Measurements from ENCODE around the gene TMEM263. TPM values are rescaled to one million over a fixed set of nuclear protein-coding genes. Genes with fewer than 3 reads are reported as not detected.
"Not testable (repeated sequence)": the region's sequence is repeated elsewhere in the genome, so short reads cannot be mapped to it uniquely, and the experiment has no call there.

TMEM263 gene
- total RNA-seq, 1 donor from 2014 or later, result 26.1 TPM

DNA sequence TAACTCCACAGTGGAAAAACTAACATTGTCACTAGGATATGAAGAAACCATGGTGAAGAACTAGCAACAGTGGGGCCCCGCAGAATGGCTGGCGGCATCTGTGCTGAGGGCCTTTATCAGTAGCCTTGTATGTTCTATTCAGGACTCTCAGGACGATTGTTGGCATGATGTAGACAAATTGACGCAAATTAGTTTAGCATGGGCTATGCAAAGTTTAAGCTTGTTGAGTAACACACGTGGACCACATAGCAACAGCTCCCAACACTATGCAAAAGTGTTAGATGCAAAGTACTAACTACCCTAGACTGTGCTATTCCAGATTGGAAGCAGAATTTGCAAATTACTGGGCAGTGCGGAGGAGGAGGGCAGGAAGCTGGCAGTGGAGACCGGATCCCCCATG, 38.2 kb upstream of the TMEM263 start:
- H3K27ac Mint-ChIP-seq (ENCODE audit: unreplicated experiment), result no peak overlapping the region
- TF ChIP-seq, protein P1, sequence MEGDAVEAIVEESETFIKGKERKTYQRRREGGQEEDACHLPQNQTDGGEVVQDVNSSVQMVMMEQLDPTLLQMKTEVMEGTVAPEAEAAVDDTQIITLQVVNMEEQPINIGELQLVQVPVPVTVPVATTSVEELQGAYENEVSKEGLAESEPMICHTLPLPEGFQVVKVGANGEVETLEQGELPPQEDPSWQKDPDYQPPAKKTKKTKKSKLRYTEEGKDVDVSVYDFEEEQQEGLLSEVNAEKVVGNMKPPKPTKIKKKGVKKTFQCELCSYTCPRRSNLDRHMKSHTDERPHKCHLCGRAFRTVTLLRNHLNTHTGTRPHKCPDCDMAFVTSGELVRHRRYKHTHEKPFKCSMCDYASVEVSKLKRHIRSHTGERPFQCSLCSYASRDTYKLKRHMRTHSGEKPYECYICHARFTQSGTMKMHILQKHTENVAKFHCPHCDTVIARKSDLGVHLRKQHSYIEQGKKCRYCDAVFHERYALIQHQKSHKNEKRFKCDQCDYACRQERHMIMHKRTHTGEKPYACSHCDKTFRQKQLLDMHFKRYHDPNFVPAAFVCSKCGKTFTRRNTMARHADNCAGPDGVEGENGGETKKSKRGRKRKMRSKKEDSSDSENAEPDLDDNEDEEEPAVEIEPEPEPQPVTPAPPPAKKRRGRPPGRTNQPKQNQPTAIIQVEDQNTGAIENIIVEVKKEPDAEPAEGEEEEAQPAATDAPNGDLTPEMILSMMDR (IDR thresholded peaks at IDR 0.05; ENCODE audit: unreplicated experiment), result no peak
- DNase-seq (ENCODE audit: low spot score), result no peak
- no peaks in the 10 kb centered on the region for H3K9me3 Mint-ChIP-seq (ENCODE audit: unreplicated experiment)
- H3K4me1 Mint-ChIP-seq (ENCODE audit: unreplicated experiment), result peaks cover 11% of the 10 kb centered on the region
- H3K4me3 Mint-ChIP-seq (ENCODE audit: unreplicated experiment), result no peak overlapping the region
- peaks cover 6% of the 10 kb centered on the region for H3K27me3 Mint-ChIP-seq (ENCODE audit: unreplicated experiment)
- no peaks in the 10 kb centered on the region for H3K36me3 Mint-ChIP-seq (ENCODE audit: low read depth, unreplicated experiment)

GRCh38 chr12:106918746-106919145, 37.0 kb upstream of the TMEM263 start:
- H3K27me3 Mint-ChIP-seq (ENCODE audit: unreplicated experiment), result peaks cover 3% of the 10 kb centered on the region
- TF ChIP-seq, protein P1 (IDR thresholded peaks at IDR 0.05; ENCODE audit: unreplicated experiment), result no peak
- no peak overlapping the region for H3K4me3 Mint-ChIP-seq (ENCODE audit: unreplicated experiment)
- peak; percentile 39 for DNase-seq (ENCODE audit: low spot score)
- H3K9me3 Mint-ChIP-seq (ENCODE audit: unreplicated experiment), result no peaks in the 10 kb centered on the region
- peaks cover 11% of the 10 kb centered on the region for H3K4me1 Mint-ChIP-seq (ENCODE audit: unreplicated experiment)
- H3K27ac Mint-ChIP-seq (ENCODE audit: unreplicated experiment), result no peak overlapping the region
- no peaks in the 10 kb centered on the region for H3K36me3 Mint-ChIP-seq (ENCODE audit: low read depth, unreplicated experiment)

GRCh38 chr12:106919910-106920544, 35.7 kb upstream of the TMEM263 start:
- H3K4me3 Mint-ChIP-seq (ENCODE audit: unreplicated experiment), result no peak overlapping the region
- TF ChIP-seq, protein P1 (IDR thresholded peaks at IDR 0.05; ENCODE audit: unreplicated experiment), result peak; percentile 92
- peaks cover 3% of the 10 kb centered on the region for H3K27me3 Mint-ChIP-seq (ENCODE audit: unreplicated experiment)
- H3K9me3 Mint-ChIP-seq (ENCODE audit: unreplicated experiment), result no peaks in the 10 kb centered on the region
- peaks cover 11% of the 10 kb centered on the region for H3K4me1 Mint-ChIP-seq (ENCODE audit: unreplicated experiment)
- no peaks in the 10 kb centered on the region for H3K36me3 Mint-ChIP-seq (ENCODE audit: low read depth, unreplicated experiment)
- H3K27ac Mint-ChIP-seq (ENCODE audit: unreplicated experiment), result no peak overlapping the region
- peak; percentile 20 for DNase-seq (ENCODE audit: low spot score)

DNA sequence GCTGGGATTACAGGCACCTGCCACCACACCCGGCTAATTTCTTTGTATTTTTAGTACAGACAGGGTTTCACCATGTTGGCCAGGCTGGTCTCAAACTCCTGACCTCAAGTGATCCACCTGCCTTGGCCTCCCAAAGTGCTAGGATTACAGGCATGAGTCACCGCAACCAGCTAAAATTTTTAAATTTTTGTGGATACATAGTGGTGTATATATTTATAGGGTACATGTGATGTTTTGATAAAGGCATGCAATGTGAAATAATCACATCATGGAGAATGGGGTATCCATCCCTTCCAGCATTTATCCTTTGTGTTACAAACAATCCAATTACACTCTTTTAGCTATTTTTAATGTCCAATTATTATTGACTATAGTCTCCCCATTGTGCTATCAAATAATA, 33.7 kb upstream of the TMEM263 start:
- H3K27ac Mint-ChIP-seq (ENCODE audit: unreplicated experiment); H3K27me3 Mint-ChIP-seq (ENCODE audit: unreplicated experiment); H3K4me3 Mint-ChIP-seq (ENCODE audit: unreplicated experiment); H3K9me3 Mint-ChIP-seq (ENCODE audit: unreplicated experiment); H3K36me3 Mint-ChIP-seq (ENCODE audit: low read depth, unreplicated experiment); DNase-seq (ENCODE audit: low spot score): not testable (repeated sequence)
- H3K4me1 Mint-ChIP-seq (ENCODE audit: unreplicated experiment), result peaks cover 11% of the 10 kb centered on the region

- not testable (repeated sequence) for H3K36me3 Mint-ChIP-seq (ENCODE audit: low read depth, unreplicated experiment); H3K9me3 Mint-ChIP-seq (ENCODE audit: unreplicated experiment); DNase-seq (ENCODE audit: low spot score); H3K27ac Mint-ChIP-seq (ENCODE audit: unreplicated experiment); H3K4me1 Mint-ChIP-seq (ENCODE audit: unreplicated experiment); H3K27me3 Mint-ChIP-seq (ENCODE audit: unreplicated experiment); H3K4me3 Mint-ChIP-seq (ENCODE audit: unreplicated experiment)
These were observed 32.1 kb upstream of the TMEM263 start for GRCh38 chr12:106923594-106923993.

DNA sequence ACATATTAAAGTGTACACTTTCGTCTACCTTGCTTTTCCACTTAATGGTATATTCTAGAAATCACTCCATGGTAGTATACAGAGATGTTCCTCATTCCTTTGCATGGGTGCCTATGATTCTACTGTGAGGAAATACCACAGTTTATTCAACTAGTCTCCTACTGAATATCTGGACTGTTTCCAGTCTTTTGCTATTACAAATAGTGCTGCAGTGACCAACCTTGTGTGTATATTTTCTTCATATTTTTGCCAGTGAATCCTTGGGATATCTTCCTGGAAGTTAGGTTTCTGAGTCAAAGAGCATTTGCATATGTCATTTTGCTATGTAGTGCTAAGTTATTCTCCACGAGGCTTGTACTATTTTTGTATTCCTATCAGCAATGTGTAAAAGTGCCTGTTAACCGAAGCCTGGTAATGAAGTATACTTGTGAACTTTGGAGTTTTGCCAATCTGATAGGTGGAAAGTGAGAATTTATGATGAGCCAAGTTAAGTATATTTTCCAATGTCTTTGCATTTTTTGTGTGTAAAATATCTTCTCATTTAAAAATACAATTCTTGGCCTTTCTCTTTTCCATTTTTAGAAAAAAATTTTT, 31.3 kb upstream of the TMEM263 start:
- Mint-ChIP-seq H3K27me3 (ENCODE audit: unreplicated experiment) (peaks cover 1% of the 10 kb centered on the region), H3K4me1 (ENCODE audit: unreplicated experiment) (peaks cover 3% of the 10 kb centered on the region), H3K9me3 (ENCODE audit: unreplicated experiment) (no peaks in the 10 kb centered on the region), H3K36me3 (ENCODE audit: low read depth, unreplicated experiment) (no peaks in the 10 kb centered on the region), H3K27ac (ENCODE audit: unreplicated experiment) (no peak overlapping the region), H3K4me3 (ENCODE audit: unreplicated experiment) (no peak overlapping the region)
- TF ChIP-seq, protein P1 (IDR thresholded peaks at IDR 0.05; ENCODE audit: unreplicated experiment), result no peak
- no peak for DNase-seq (ENCODE audit: low spot score)

All from endothelial cell (in vitro differentiated cells).